GM18526 (cell line): ENCODE data around the gene FAM168A.

ENCODE experiments used
- POLR2A ChIP-seq: IDR thresholded peaks from 3 replicates; pipeline ENCODE4 v1.6.1; 2011; ENCODE audit not compliant: insufficient read length; ENCODE audit errors: extremely low read depth

The FAM168A gene

DNA sequence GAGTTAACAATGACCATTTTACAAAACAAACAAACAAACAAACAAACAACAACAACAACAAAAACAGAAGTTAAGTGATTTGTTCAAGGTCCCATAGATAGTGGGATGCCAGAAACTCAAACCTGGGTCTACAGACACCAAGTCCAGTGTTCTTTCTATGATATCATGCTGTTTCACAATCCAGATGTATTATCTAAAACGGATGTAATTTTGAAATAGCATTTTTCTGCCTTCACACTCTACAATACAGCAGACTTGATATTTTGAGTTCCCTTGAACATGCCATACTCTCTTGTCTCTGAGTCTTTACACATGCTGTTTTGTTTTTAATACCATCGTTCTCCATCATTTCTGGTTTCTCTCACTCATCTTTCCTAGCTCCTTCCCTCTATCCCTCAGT is 117.2 kb downstream of the FAM168A start:
- TF ChIP-seq POLR2A, result no peak

GRCh38 chr11:73478737-73479347 is 119.1 kb downstream of the FAM168A start:
- no peak for TF ChIP-seq POLR2A

- TF ChIP-seq POLR2A, result no peak
These were observed 120.4 kb downstream of the FAM168A start for GRCh38 chr11:73477518-73477917.

DNA sequence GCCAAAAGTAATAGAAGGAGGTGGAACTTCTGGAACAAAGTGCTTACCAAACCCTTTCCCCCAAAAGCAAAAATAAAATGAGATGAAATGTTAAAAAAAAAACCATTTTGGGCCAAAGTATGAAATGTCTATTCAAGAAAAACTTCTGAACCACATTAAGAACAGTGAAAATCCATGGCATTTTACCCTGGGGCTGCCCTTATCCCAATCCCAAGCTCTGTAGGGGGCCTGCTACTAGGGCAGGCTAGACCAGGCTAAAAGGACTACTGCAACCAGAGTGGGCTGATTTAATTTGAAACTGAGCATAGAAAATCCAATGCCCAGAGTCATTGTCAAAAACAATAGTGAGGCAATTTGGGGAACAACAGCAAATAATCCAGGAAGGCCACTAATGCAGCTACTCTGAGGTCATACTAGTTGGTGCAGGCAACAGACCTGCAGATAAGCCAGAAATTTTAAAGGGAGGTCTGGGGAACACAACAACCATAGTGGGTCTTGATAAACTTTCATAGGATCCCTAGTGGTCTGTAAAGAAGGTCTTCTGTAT is 122.3 kb downstream of the FAM168A start:
- TF ChIP-seq POLR2A, result no peak

DNA sequence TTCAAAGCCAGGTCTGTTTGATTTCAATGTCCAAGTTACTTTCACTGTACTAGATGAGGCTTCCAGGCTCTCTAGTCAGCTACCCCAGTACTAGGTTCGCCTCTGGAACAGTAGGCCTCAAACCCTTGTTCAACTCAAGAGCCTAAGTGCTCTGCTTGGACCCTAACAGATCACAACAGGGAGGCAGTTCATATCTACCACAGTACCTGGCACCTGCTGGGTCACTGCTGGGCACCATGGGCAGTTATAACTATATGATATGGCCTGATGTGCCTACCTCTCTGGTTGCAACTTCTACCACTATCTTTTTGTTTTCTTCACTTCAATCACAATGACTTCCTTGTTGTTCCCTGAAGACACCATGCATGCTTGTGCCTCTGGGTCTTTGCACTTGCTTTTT is 124.7 kb downstream of the FAM168A start:
- no peak for TF ChIP-seq POLR2A

DNA sequence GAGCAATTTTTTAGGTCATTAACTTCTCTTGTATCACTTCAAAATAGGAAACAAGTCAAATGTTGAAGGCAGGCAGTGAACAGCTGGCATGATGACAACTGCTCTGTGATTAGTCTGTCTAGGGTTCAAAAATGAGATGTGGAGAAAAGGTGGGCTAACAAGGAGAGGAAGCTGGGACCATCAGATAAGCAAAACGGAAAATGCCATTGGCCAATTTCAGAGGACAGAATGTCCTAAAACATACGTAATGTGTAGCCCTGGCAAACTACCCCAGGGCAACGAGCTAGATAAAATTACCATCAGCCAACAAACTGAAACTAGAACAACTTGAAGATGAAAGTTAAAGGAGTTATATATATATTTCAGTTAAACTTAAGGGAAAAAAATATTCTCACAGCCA is 128.5 kb downstream of the FAM168A start:
- TF ChIP-seq POLR2A, result no peak

DNA sequence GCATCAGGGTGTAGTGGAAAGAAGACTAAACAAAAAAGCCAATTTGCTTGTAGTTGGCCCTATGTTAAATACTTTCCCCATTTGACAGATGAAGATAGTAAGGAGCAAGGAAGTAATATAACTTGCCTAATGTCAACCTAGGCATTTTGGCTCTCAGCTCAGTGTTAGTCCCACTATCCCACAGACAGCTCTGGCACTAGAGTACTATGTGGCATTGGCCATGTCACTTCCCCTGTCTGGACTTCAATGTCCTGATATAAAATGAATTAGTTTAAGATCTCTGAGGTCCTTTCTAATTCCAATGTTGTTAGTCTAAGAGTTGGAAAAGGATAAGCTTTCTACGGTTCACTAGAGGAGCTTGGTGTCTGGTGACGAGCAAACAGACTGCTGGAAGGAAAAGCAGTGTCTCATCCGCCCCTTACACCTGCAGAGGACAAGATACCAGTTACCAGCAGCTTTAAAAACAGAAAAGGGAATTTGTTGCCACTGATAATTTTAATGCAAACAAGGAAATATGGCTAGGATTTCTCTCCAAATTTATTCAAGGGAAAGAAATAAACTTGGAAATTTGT is 129.2 kb downstream of the FAM168A start:
- no peak for TF ChIP-seq POLR2A

DNA sequence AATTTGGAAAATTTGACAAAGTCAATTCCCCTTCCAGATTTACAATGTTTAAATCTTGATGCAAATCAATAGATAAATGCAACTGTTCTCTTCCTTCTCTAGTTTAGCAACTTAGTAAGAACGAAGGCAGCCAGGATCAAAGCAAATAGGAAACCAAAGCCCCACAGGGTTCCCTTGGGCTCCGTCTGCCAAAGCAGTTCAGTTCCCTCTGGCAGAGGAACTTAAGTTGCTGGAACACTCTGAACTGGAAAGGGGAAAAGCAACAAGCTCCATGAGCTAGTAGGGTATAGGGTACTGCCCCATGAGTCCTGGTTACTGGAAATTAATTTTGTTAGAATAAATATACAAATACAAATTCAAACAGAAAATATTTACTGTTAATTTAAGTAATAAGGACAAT is 130.4 kb downstream of the FAM168A start:
- no peak for TF ChIP-seq POLR2A

DNA sequence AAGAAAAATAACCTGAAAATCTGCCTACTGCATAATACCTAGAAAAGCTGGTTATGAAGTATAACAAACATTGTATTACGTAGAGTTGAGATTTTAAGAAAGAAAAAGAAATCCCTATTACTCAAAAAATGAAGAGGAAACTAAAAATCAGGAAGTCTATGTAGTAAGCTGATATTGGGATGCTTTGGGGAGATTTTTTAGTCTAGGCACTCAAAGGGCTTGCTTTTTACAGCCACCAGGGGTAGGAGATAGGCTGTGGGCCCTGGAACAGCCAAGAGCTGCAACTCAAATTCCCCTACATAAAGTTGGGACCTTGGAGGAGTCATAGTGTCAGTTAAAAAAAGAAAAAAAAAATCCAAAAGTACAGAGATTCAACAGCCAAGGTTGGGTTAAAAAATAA is 131.3 kb downstream of the FAM168A start:
- no peak for TF ChIP-seq POLR2A

GRCh38 chr11:73465871-73466270 is 132.0 kb downstream of the FAM168A start:
- no peak for TF ChIP-seq POLR2A

GRCh38 chr11:73465023-73465675 is 132.8 kb downstream of the FAM168A start:
- TF ChIP-seq POLR2A, result no peak

DNA sequence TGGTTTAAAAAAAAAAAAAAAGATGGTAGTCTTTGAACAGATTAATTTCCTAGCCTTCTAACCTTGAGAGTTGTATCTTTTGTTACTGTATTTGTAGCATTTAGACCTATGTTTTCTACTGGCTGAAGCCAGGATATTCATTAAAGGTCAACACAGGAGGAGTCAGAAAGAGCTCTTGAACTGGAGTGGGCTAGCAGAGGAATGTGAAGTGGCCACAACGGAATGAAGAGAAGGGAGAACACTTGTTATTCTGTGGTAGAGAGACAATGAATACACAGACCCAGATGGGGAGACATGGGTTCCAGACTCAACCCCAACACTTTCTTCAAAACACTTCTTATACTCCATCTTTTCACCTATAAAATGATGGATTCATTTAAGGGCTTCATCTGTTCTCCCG is 133.6 kb downstream of the FAM168A start:
- TF ChIP-seq POLR2A, result no peak

DNA sequence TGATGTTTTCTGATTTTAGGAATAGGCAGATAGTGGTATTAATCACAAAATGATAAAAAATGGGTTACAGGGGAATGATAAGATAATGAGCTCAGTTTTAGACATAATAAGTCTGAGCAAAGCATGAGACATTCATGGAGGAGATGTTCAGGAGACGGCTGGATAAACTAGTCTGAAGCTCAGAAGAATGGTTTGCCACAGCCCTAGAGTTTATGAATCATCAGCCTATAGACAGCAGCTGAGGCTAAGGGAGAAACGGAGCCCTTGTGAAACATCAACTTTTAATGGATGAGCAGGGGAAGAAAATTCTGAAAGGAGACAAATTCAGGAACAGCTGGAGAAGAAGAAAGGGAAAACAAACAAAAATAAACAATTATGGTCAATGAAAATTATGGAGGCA is 134.6 kb downstream of the FAM168A start:
- no peak for TF ChIP-seq POLR2A

- TF ChIP-seq POLR2A, result no peak
These were observed 135.9 kb downstream of the FAM168A start for GRCh38 chr11:73461964-73462363.

DNA sequence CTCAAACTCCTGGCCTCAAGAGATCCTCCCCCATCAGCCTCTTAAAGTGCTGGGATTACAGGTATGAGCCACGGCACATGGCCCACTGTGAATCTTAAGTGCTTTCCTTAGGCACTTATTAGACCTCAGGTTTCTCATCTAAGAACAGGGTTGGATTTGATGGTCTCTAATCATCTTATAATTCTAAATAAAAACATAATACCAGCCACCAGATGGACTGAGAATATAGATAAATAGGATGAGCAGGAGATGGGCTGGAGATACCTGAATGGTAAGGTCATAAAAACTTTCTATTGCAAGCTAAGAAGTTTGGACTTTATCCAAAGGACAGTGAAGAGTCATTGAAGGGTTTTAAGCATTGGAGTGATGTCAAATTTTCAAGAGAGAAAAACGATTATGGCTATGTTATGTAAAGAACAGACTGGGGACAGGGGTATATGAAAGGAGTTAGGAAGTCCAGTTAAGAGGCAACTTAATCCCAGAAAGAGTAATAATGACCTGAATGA is 136.5 kb downstream of the FAM168A start:
- no peak for TF ChIP-seq POLR2A

- no peak for TF ChIP-seq POLR2A
These were observed 139.7 kb downstream of the FAM168A start for GRCh38 chr11:73458201-73458600.
